AG10803 (cell line): Measurements from ENCODE around the gene RNF114.

Source experiments
- DNase-seq: peaks from one replicate; pipeline ENCODE4 v3.0.0; 2010; ENCODE audit warnings: low read depth
- H3K4me3 ChIP-seq: 2 replicates; pipeline ENCODE4 v1.5.1; 2011; ENCODE audit warnings: mild to moderate bottlenecking, low read length, control low read depth
- TF ChIP-seq, protein P1 (sequence below): conservative IDR thresholded peaks from 2 replicates; pipeline ENCODE4 v1.5.1; 2011; ENCODE audit warnings: mild to moderate bottlenecking, low read length, control low read depth, inconsistent platforms

Gene RNF114

GRCh38 chr20:49936153-49937026 lies at the start of gene RNF114:
Gene RNF114 (plus strand): TSS chr20:49936397. CDS start chr20:49936413, 16 bp downstream.
- TF ChIP-seq, protein P1, sequence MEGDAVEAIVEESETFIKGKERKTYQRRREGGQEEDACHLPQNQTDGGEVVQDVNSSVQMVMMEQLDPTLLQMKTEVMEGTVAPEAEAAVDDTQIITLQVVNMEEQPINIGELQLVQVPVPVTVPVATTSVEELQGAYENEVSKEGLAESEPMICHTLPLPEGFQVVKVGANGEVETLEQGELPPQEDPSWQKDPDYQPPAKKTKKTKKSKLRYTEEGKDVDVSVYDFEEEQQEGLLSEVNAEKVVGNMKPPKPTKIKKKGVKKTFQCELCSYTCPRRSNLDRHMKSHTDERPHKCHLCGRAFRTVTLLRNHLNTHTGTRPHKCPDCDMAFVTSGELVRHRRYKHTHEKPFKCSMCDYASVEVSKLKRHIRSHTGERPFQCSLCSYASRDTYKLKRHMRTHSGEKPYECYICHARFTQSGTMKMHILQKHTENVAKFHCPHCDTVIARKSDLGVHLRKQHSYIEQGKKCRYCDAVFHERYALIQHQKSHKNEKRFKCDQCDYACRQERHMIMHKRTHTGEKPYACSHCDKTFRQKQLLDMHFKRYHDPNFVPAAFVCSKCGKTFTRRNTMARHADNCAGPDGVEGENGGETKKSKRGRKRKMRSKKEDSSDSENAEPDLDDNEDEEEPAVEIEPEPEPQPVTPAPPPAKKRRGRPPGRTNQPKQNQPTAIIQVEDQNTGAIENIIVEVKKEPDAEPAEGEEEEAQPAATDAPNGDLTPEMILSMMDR: no peak
- peak within 1 kb of the TSS; percentile 91 for H3K4me3 ChIP-seq
- peak; percentile 85 for DNase-seq

- DNase-seq: no peak
- H3K4me3 ChIP-seq: no peak overlapping the region
- TF ChIP-seq, protein P1: no peak
Observed at GRCh38 chr20:49886571-49887213, 49.5 kb upstream of the RNF114 start.

DNA sequence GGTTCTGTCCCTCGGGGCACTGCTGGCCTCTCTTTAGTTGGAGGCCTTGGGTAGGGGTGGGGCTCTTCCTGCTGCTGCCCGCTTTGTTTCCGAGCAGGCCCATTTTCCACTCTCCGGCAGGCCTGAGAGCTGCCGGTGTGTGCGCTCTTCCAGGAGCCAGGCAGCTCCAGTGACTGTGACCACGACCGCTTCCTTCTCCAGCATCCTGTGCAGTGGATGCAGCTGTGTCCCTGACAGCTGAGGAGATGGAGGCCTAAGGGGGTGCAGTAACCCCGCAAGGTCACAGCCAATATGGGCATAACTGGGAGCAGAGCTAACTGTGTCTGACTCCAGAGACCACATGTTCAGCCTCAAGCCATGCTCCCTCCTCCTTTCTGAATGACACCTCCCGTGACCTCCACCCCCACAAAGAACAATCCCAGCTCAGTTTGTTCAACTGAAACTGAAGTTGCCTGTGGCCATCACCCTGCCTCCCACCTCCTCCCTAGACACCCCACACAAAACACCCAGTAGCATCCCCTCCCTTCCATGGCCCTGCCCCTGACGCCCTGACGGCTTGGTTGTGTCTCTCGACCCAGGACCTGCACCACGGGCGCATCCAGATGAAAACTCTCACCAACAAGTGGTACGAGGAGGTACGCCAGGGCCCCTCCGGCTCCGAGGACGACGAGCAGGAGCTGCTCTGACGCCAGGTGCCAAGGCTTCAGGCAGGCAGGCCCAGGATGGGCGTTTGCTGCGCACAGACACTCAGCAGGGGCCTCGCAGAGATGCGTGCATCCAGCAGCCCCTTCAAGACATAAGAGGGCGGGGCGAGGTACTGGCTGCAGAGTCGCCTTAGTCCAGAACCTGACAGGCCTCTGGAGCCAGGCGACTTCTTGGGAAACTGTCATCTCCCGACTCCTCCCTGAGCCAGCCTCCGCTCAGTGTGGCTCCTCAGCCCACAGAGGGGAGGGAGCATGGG lies 48.7 kb upstream of the RNF114 start:
- no peak overlapping the region for H3K4me3 ChIP-seq
- TF ChIP-seq, protein P1: no peak
- peak; percentile 20 for DNase-seq

DNA sequence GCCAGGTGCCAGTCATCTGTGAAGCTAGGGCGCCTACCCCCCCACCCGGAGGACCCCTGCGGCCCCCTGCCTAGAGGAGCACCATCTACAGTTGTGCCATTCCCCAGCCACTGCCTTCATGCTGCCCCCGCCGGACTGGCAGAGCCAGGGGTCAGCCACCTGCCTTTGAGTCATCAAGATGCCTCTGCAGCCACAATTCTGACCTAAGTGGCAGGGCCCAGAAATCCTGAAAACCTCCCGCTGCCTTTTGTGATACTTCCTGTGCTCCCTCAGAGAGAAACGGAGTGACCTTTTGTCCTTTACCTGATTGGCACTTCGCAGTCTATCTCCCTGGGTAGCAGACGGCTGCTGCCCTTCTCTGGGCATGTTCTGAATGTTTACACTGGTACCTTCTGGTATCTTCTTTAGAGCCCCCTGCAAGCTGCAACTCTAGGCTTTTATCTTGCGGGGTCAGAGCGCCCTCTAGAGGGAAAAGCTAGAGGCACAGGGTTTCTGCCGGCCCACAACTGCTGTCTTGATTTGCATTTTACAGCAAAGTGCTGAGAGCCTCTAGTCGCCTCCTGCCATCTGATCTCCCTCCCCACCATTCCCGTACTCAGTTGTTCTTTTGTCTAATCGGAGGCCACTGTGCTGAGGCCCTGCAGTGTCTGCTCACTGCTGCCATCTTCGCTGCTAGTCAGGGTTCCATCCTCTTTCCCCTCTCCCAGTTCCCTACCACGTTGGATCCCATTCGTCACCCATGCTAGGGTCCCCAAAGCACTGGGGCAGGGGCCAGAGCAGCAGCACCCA lies 47.8 kb upstream of the RNF114 start:
- DNase-seq: peak; percentile 47
- no peak overlapping the region for H3K4me3 ChIP-seq
- TF ChIP-seq, protein P1: peak; percentile 85

DNA sequence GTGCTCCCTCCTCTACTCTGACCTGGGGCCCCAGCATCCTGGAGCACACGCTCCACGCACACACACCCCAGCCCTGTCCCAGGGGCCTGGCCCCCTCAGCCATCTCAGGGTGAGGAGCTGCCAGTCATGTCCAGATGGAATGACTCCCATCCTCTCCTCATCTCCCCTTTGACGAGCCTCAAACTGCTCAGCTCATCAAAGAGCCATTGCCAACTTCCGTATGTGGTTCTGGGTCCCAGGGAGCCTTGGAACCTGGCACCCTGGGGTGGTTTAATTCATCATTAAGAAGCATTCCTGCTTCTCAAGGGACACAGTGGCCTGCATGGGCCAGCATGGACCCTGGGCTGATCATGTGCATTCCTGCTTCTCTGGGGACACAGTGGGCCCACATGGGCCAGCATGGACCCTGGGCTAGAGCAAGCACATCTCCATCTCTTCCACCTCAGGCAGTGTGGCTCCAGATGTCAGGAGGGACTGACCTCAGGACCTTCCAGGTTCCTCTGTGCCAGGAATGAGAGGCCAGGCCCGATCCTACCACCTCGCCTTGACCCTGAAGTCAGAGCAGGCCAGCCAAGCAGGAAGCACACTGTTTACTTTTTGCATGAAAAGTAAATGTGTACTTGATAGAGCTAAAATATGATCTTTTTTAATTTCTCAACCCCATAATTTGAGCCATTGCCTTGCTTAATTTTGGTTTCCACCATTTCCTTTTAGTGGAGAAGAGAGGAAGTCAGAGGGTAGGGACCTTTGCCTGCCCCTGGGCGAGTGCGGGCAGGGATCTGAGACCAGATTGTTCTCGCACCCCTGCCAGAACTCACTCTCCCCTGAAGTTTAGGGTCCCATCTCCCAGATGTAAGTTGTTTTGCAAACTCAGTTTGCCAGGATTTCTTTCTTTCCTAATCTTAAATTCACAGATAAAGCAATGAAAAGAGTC lies 46.9 kb upstream of the RNF114 start:
- TF ChIP-seq, protein P1: no peak
- no peak for DNase-seq
- H3K4me3 ChIP-seq: no peak overlapping the region
